Astrocyte (in vitro differentiated cells and primary cell): ENCODE data around the gene MIS18A. TPM values are rescaled to one million over a fixed set of nuclear protein-coding genes. Genes with fewer than 3 reads are reported as not detected.

ENCODE experiments used
- DNase-seq: peaks from one replicate; pipeline ENCODE4 v3.0.0-alpha.2; 2010; ENCODE audit warnings: low read depth
- FAIRE-seq: peaks from 2 replicates; lab custom pipeline; 2011; peaks lifted over from hg19 to GRCh38; lab: Jason Lieb, UNC
- H2AFZ ChIP-seq: 2 replicates; pipeline ENCODE4 v1.6.0; 2012; ENCODE audit warnings: low read depth, low read length, inconsistent platforms
- H3K27ac ChIP-seq: 2 replicates; pipeline ENCODE4 v1.5.1; 2011; ENCODE audit warnings: low read depth, low read length, inconsistent platforms
- H3K27me3 ChIP-seq: 2 replicates; pipeline ENCODE4 v1.6.0; 2011; ENCODE audit warnings: low read length, inconsistent platforms; ENCODE audit not compliant: insufficient read depth
- H3K36me3 ChIP-seq: 2 replicates; pipeline ENCODE4 v1.5.1; 2011; ENCODE audit warnings: low read length, inconsistent platforms; ENCODE audit not compliant: insufficient read depth
- H3K4me1 ChIP-seq: 2 replicates; pipeline ENCODE4 v1.5.1; 2011; ENCODE audit warnings: low read length, inconsistent platforms; ENCODE audit not compliant: insufficient read depth
- H3K4me2 ChIP-seq: 2 replicates; pipeline ENCODE4 v1.6.0; 2012; ENCODE audit warnings: low read length, inconsistent platforms
- H3K4me3 ChIP-seq: 2 replicates; pipeline ENCODE4 v1.5.1; 2011; ENCODE audit warnings: low read depth, mild to moderate bottlenecking, low read length, inconsistent platforms; ENCODE audit not compliant: insufficient read depth
- H3K79me2 ChIP-seq: 2 replicates; pipeline ENCODE4 v1.6.0; 2012; ENCODE audit warnings: mild to moderate bottlenecking, low read length, inconsistent platforms; ENCODE audit not compliant: insufficient read depth
- H3K9ac ChIP-seq: 2 replicates; pipeline ENCODE4 v1.6.0; 2012; ENCODE audit warnings: mild to moderate bottlenecking, low read length, inconsistent platforms
- H3K9me3 ChIP-seq: 2 replicates; pipeline ENCODE4 v1.5.1; 2012; ENCODE audit warnings: low read depth, mild to moderate bottlenecking, low read length, inconsistent platforms; ENCODE audit not compliant: insufficient read depth
- H4K20me1 ChIP-seq: 2 replicates; pipeline ENCODE4 v1.6.0; 2012; ENCODE audit warnings: low read length, inconsistent platforms; ENCODE audit not compliant: insufficient read depth
- H3K27ac Mint-ChIP-seq: one replicate; pipeline ENCODE4 v1.8.0; 2021; ENCODE audit warnings: mild to moderate bottlenecking, mixed read lengths; ENCODE audit not compliant: unreplicated experiment
- H3K27me3 Mint-ChIP-seq: one replicate; pipeline ENCODE4 v1.8.0; 2021; ENCODE audit warnings: low read depth, mixed read lengths; ENCODE audit not compliant: unreplicated experiment
- H3K36me3 Mint-ChIP-seq: one replicate; pipeline ENCODE4 v1.8.0; 2021; ENCODE audit warnings: low read depth, mixed read lengths; ENCODE audit not compliant: unreplicated experiment
- H3K4me1 Mint-ChIP-seq: one replicate; pipeline ENCODE4 v1.8.0; 2021; ENCODE audit warnings: low read depth, mixed read lengths; ENCODE audit not compliant: unreplicated experiment
- H3K4me3 Mint-ChIP-seq: one replicate; pipeline ENCODE4 v1.8.0; 2021; ENCODE audit warnings: mild to moderate bottlenecking, moderate library complexity, mixed read lengths; ENCODE audit not compliant: unreplicated experiment
- H3K9me3 Mint-ChIP-seq: one replicate; pipeline ENCODE4 v1.8.0; 2021; ENCODE audit warnings: mild to moderate bottlenecking, mixed read lengths; ENCODE audit not compliant: unreplicated experiment
- CTCF ChIP-seq: IDR thresholded peaks from 2 replicates; pipeline ENCODE4 v1.5.1; 2011; ENCODE audit warnings: low read depth, mild to moderate bottlenecking, inconsistent platforms, low read length, moderate library complexity; ENCODE audit not compliant: insufficient read depth
- EZH2 ChIP-seq: IDR thresholded peaks from 2 replicates; pipeline ENCODE4 v1.6.1; 2012; ENCODE audit warnings: mild to moderate bottlenecking, low read length, inconsistent platforms; ENCODE audit not compliant: insufficient read depth
- total RNA-seq: library from RNA; stranded (reverse); gene quantifications from 2 replicates; pipeline ENCODE4 v1.2.1, GENCODE V29; 2021

The MIS18A gene
- total RNA-seq, 1 donor from 2014 or later = 8.0 TPM

- H3K4me2 ChIP-seq = no peak overlapping the region
- H2AFZ ChIP-seq = no peak overlapping the region
- DNase-seq (no peak), FAIRE-seq (no peak)
- peaks cover 10% of the 10 kb centered on the region for H3K36me3 Mint-ChIP-seq
- no peaks in the 10 kb centered on the region for H3K79me2 ChIP-seq
- no peak overlapping the region for H3K9ac ChIP-seq
- no peaks in the 10 kb centered on the region for H3K27me3 ChIP-seq
- H3K27ac Mint-ChIP-seq = no peak overlapping the region
- no peaks in the 10 kb centered on the region for H3K9me3 Mint-ChIP-seq
- no peak for TF ChIP-seq CTCF
- TF ChIP-seq EZH2 = no peak
- H3K36me3 ChIP-seq = no peaks in the 10 kb centered on the region
- H3K4me3 ChIP-seq = no peak overlapping the region
- no peak overlapping the region for H3K27ac ChIP-seq
- no peaks in the 10 kb centered on the region for H3K4me1 ChIP-seq
- H3K9me3 ChIP-seq = no peaks in the 10 kb centered on the region
- H3K4me1 Mint-ChIP-seq = no peaks in the 10 kb centered on the region
- H3K4me3 Mint-ChIP-seq = no peak overlapping the region
- no peaks in the 10 kb centered on the region for H4K20me1 ChIP-seq
- no peaks in the 10 kb centered on the region for H3K27me3 Mint-ChIP-seq
These were observed 18.6 kb upstream of the MIS18A start for GRCh38 chr21:32297449-32297848.

- H3K4me3 ChIP-seq = no peak overlapping the region
- Mint-ChIP-seq H3K4me1 (no peaks in the 10 kb centered on the region), H3K27me3 (no peaks in the 10 kb centered on the region), H3K36me3 (peaks cover 1% of the 10 kb centered on the region), H3K27ac (no peak overlapping the region), H3K9me3 (peaks cover 6% of the 10 kb centered on the region), H3K4me3 (no peak overlapping the region)
- no peak overlapping the region for H3K27ac ChIP-seq
- H3K79me2 ChIP-seq = no peaks in the 10 kb centered on the region
- H3K4me2 ChIP-seq = no peak overlapping the region
- no peaks in the 10 kb centered on the region for H3K4me1 ChIP-seq
- H3K9me3 ChIP-seq = no peaks in the 10 kb centered on the region
- H3K27me3 ChIP-seq = no peaks in the 10 kb centered on the region
- DNase-seq (no peak), FAIRE-seq (no peak)
- no peak for TF ChIP-seq EZH2
- TF ChIP-seq CTCF = no peak
- no peak overlapping the region for H2AFZ ChIP-seq
- no peaks in the 10 kb centered on the region for H3K36me3 ChIP-seq
- no peaks in the 10 kb centered on the region for H4K20me1 ChIP-seq
- H3K9ac ChIP-seq = no peak overlapping the region
These were observed 6.6 kb upstream of the MIS18A start for GRCh38 chr21:32285476-32285875.

- H3K27ac Mint-ChIP-seq = no peak overlapping the region
- no peak for DNase-seq
- no peak overlapping the region for H3K27ac ChIP-seq
- no peak overlapping the region for H3K4me2 ChIP-seq
- H3K4me3 ChIP-seq = no peak overlapping the region
- no peak overlapping the region for H3K9ac ChIP-seq
- no peaks in the 10 kb centered on the region for H3K9me3 ChIP-seq
- TF ChIP-seq EZH2 = no peak
- TF ChIP-seq CTCF = no peak
- no peaks in the 10 kb centered on the region for H4K20me1 ChIP-seq
- H3K27me3 Mint-ChIP-seq = no peaks in the 10 kb centered on the region
- no peak for FAIRE-seq
- no peaks in the 10 kb centered on the region for H3K4me1 Mint-ChIP-seq
- H3K79me2 ChIP-seq = peaks cover 4% of the 10 kb centered on the region
- no peak overlapping the region for H2AFZ ChIP-seq
- no peaks in the 10 kb centered on the region for H3K36me3 ChIP-seq
- no peaks in the 10 kb centered on the region for H3K27me3 ChIP-seq
- peaks cover 1% of the 10 kb centered on the region for H3K36me3 Mint-ChIP-seq
- peaks cover 8% of the 10 kb centered on the region for H3K4me1 ChIP-seq
- H3K4me3 Mint-ChIP-seq = no peak overlapping the region
- H3K9me3 Mint-ChIP-seq = peaks cover 2% of the 10 kb centered on the region
These were observed 4.1 kb upstream of the MIS18A start for GRCh38 chr21:32282992-32283391.
